NCI-H1930 (cell line): Measurements from ENCODE around the gene EDN2.

ENCODE experiments used
- DNase-seq, 2 experiments: peaks; one replicate each; lab custom pipeline; 2025; lab: John Stamatoyannopoulos, UW

EDN2 gene

GRCh38 chr1:41517062-41517438 is 32.6 kb upstream of the EDN2 start:
- no peak for DNase-seq

- peak; percentile 66 to 81 for DNase-seq
These were observed 31.9 kb upstream of the EDN2 start for GRCh38 chr1:41516168-41517061.

GRCh38 chr1:41515778-41516167 is 31.3 kb upstream of the EDN2 start:
- DNase-seq, result no peak

- no peak for DNase-seq
These were observed 30.7 kb upstream of the EDN2 start for GRCh38 chr1:41515131-41515678.

GRCh38 chr1:41514381-41514780 is 29.9 kb upstream of the EDN2 start:
- no peak for DNase-seq

GRCh38 chr1:41513383-41513735 is 28.9 kb upstream of the EDN2 start:
- no peak for DNase-seq

GRCh38 chr1:41512701-41513382 is 28.4 kb upstream of the EDN2 start:
- no peak for DNase-seq

GRCh38 chr1:41511239-41511540 is 26.7 kb upstream of the EDN2 start:
- DNase-seq, result no peak

- no peak for DNase-seq
These were observed 26.2 kb upstream of the EDN2 start for GRCh38 chr1:41510531-41511238.

- DNase-seq, result no peak
These were observed 24.8 kb upstream of the EDN2 start for GRCh38 chr1:41509270-41509671.

GRCh38 chr1:41508290-41508689 is 23.8 kb upstream of the EDN2 start:
- DNase-seq, result no peak

- no peak for DNase-seq
These were observed 23.4 kb upstream of the EDN2 start for GRCh38 chr1:41507836-41508235.

- DNase-seq, result no peak
These were observed 22.7 kb upstream of the EDN2 start for GRCh38 chr1:41507110-41507720.

- DNase-seq, result no peak
These were observed 19.9 kb upstream of the EDN2 start for GRCh38 chr1:41504114-41505035.

GRCh38 chr1:41503538-41504113 is 19.1 kb upstream of the EDN2 start:
- no peak for DNase-seq

- DNase-seq, result no peak
These were observed 18.4 kb upstream of the EDN2 start for GRCh38 chr1:41502912-41503311.

- no peak for DNase-seq
These were observed 17.1 kb upstream of the EDN2 start for GRCh38 chr1:41501581-41501980.

- no peak for DNase-seq
These were observed 16.5 kb upstream of the EDN2 start for GRCh38 chr1:41500781-41501518.

GRCh38 chr1:41500378-41500777 is 15.9 kb upstream of the EDN2 start:
- DNase-seq, result no peak

- no peak for DNase-seq
These were observed 15.1 kb upstream of the EDN2 start for GRCh38 chr1:41499591-41499990.
